DLD1 (cell line): ENCODE results near the gene ADORA2A.
"Not testable (repeated sequence)": the region's sequence is repeated elsewhere in the genome, so short reads cannot be mapped to it uniquely, and the experiment has no call there.

Experiments
- in situ Hi-C: cut with HindIII; loops from 2 replicates; pipeline ENCODE4 v1.10.0; 2017; ENCODE audit warnings: low sequenced_read_pairs

Gene ADORA2A

DNA sequence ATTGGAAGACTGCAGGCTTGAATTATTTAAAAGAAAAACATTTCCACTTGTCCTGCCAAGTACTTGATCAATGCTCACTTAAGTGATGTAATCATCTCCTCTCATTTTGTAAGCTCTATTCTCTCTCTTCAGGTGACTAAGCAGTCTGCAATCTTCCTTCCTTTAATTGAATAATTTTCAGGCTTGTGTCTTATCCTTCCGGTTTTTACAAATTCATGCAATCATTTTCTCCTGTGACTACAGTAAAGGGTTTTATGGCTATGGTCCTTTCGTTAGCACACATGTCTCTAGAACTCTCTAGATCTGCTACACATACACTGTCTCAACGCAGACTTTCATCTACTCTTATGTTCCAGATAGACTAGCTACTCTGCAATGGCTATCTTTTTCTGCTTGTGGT lies 55.2 kb downstream of the ADORA2A start:
- in situ Hi-C loops, result no loop called here

DNA sequence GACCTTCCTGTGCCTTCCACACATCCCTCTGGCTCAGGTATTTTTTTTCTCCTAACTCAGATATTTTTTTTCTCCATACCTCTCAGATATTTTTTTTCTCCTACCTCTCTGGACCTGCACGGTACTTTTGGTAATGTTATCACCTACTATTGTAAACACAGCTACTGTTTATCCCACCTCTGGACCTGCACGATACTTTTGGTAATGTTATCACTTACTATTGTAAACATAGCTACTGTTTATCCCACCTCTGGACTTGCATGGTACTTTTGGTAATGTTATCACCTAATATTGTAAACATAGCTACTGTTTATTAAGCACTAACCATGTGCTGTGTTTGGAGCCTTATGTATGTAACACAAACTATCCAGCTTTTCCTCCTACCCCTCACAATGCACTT lies 55.6 kb downstream of the ADORA2A start:
- in situ Hi-C loops, result no loop called here

DNA sequence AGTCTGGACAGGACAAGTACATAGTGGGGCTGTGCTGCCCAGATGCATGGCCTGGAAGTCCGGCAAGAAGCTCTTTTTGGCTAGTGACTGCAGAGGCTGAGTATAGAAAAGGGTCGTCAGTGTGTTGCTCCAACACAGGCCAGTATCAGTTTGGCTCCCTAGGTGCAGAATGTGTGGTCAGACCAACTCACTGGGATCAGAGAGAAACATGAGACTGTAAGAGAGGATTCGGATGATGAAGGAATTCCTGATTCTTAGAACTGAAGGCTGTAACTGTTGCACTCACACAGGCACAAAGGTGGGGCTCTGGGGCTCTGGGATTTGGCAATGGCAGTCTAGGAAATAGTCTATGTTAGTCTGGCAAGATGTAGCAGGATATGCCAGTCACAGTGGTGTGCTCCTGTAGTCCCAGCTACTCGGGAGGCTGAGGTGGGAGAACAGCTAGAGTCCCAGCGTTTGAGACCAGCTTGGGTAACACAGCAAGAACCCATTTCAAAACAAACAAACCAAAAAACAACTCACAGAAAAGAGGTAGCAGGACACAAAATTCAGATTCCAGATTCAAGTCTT lies 56.7 kb downstream of the ADORA2A start:
- in situ Hi-C loops, result no loop called here

DNA sequence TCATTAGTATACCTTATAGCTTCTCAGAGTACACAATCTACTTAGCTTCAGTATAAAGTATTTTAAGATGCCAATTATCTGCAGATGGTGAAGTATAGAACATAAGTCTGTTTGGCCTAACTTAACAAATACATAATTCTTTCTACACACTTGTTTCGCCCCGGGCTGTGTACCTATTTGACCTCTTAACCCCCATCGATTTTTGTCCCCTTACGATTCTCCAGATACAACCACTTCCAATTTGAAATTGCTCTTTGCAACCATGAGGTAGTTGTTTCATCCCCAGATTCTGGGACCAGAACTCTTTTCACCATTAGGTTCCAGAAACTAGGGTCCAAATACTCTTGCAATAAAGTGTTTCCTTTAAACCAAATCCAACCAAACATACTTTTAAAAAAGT lies 57.8 kb downstream of the ADORA2A start:
- in situ Hi-C loops, result no loop called here

DNA sequence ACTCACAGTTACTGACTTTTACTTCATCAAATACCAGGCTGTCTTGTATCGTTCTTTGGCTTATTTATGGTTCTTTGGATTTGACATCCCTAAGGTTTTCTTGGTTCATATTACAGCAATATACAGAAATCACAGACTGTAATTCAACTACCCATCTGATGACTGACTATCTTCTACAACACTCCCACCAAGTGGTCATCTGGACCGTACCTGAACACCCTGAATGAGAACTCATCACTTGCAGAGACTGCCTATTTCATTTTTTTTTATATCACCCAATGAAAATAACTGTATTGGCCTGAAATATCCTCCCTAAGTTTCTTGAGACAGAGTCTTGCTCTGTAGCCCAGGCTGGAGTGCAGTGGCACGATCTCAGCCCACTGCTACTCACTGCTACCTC lies 58.2 kb downstream of the ADORA2A start:
- in situ Hi-C loops, result no loop called here

DNA sequence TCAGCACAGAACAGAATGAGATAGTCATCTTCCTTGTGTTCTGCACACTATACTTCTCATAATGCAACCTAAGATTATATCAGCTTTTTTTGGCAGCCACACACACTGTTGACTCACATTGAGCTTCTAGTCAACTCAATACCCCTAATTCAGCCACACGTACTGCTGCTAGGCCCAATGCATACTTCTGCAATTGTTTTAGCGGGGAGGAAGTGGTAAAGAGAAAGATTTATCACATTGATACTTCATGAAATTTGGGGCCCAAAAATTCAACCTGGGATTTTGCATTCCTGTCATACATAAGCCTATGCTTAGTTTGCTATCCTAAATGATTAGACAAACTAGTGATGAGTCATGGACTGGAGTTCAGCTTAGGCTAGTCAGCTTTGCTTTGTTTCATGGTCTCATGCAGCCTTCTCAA lies 59.1 kb downstream of the ADORA2A start:
- in situ Hi-C loops, result no loop called here

DNA sequence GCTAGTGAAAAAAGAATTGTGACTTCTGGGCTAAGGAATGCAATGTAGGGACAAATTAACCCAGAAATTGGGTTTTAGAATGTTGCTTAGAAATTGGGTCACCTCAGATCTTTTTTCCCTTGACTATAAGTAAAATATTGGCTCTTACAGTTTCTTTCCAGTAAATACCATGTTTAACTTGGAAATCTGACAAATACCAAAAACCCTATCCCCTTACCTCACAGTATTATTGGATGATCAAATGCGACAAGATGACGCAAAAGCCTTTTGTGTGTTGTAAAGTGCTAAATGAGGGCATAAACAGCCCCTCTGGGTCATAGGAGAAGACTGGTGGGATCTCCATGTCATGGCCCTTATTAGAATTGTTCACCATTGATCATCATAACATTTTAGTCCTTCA lies 61.6 kb downstream of the ADORA2A start:
- in situ Hi-C loops, result no loop called here

DNA sequence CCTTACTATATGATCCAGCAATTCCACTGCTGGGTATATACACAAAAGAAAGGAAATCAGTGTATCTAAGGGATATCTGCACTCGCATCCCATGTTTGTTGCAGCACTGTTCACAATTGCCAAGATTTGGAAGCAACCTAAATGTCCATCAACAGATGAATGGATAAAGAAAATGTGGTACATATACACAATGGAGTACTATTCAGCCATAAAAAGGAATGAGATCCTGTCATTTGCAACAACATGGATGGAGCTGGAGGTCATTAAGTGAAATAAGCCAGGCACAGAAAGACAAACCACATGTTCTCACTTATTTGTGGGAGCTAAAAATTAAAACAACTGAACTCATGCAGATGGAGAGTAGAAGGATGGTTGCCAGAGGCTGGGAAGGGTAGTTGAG lies 62.0 kb downstream of the ADORA2A start:
- in situ Hi-C loops, result not testable (repeated sequence)
